ENCODE data around the gene SOCS6.

GRCh38 chr18:70374154-70374553 lies 85.3 kb downstream of the SOCS6 start:
- TF ChIP-seq REST (IDR thresholded peaks at IDR 0.05; ENCODE audit: low read depth) (no peak), EZH2 (IDR thresholded peaks at IDR 0.05) (no peak), CTCF (IDR thresholded peaks at IDR 0.05 in 2 of 3, conservative IDR thresholded peaks at IDR 0.05 in 1 of 3; ENCODE audit: borderline replicate concordance in 1 of 3, insufficient read depth in 1 of 3, low read depth in 2 of 3, low read length in 2 of 3) (no peak), POLR2A (IDR thresholded peaks at IDR 0.05; ENCODE audit: borderline replicate concordance, extremely low read depth, insufficient read depth, insufficient read length) (no peak), RAD21 (IDR thresholded peaks at IDR 0.05; ENCODE audit: low read depth) (no peak), YY1 (IDR thresholded peaks at IDR 0.05; ENCODE audit: extremely low read depth, insufficient replicate concordance, low read depth, low read length) (no peak)
- TF ChIP-seq, protein P1, sequence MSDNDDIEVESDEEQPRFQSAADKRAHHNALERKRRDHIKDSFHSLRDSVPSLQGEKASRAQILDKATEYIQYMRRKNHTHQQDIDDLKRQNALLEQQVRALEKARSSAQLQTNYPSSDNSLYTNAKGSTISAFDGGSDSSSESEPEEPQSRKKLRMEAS (IDR thresholded peaks at IDR 0.05), result no peak

All from HCT116 (cell line).